Measurements from ENCODE around the gene CYB5A.

GRCh38 chr18:74299746-74300145 lies 8.0 kb upstream of the CYB5A start:
- TF ChIP-seq CTCF (conservative IDR thresholded peaks at IDR 0.05; ENCODE audit: low read depth, low read length) (no peak), EZH2phosphoT487 (IDR thresholded peaks at IDR 0.05; ENCODE audit: borderline replicate concordance, low read length) (no peak), EZH2 (IDR thresholded peaks at IDR 0.05; ENCODE audit: low read length, unreplicated experiment) (no peak)
